Activated CD4-positive, CD25-positive, alpha-beta regulatory T cell (primary cell): Measurements from ENCODE around the gene PLEKHA6.

Source experiments
- DNase-seq, 4 experiments: peaks; one replicate each; lab custom pipeline; 2025; lab: John Stamatoyannopoulos, UW

PLEKHA6 gene

DNA sequence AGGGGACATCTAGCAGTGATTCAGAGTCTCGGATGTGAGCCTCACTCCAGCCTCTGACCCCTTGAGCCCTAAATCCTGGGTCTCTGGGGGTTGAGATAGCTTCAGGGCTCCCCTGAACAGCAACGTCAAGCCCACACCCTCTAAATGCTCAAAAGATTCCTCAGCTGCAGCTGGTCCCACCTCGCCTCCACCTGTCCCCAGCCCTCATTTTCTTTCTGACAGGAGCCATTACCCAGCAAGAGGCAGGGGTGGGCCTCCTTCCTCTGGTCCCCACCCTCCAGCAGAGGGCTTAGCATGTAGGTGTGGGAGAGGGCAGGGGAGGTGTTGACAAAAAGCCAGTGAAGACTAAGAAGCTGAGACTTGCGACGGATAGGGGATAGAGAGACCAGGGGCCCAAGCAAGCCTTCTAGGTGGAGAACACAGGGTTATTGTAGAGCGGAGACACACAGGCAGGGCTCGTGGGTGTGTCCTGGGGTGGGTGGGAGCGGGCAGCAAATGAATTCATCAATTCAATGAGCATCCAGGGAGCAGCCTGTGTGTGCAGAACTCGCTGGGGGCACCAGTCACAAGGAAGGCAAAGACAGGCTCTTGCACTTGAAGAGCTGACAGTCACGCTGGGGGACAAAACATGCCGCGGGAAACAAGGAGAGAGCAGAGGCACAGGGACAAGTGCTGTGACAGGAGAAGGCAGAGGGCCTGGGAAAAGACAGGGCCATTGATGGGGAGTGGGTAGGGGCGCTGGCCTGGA, 97.0 kb downstream of the PLEKHA6 start:
- no peak for DNase-seq

GRCh38 chr1:204261746-204262505, 97.8 kb downstream of the PLEKHA6 start:
- DNase-seq = no peak

DNA sequence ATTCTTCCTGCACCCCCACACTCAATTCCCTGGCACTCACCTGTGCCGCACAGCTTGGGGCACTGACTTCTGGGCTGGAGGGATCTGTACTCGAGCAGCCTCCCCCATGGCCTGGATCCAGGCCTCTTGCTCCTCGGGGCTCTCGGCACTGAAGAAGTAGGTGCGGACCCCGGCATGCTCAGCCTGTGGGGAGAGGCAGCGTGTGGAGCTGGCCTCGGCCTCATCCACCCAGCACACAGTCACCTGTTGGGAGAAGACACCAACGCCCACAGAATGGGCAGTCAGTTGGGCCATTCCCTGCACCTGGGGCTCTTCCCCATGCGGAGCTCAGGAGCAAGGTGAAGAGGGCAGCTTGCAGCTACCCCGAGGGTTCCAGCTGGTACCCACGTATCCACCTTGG, 98.5 kb downstream of the PLEKHA6 start:
- no peak for DNase-seq

- no peak for DNase-seq
Measured at GRCh38 chr1:204260601-204261197, 99.0 kb downstream of the PLEKHA6 start.

GRCh38 chr1:204259782-204260181, 99.9 kb downstream of the PLEKHA6 start:
- no peak for DNase-seq

GRCh38 chr1:204259196-204259595, 100.5 kb downstream of the PLEKHA6 start:
- DNase-seq = no peak

GRCh38 chr1:204258213-204259115, 101.3 kb downstream of the PLEKHA6 start:
- no peak for DNase-seq

DNA sequence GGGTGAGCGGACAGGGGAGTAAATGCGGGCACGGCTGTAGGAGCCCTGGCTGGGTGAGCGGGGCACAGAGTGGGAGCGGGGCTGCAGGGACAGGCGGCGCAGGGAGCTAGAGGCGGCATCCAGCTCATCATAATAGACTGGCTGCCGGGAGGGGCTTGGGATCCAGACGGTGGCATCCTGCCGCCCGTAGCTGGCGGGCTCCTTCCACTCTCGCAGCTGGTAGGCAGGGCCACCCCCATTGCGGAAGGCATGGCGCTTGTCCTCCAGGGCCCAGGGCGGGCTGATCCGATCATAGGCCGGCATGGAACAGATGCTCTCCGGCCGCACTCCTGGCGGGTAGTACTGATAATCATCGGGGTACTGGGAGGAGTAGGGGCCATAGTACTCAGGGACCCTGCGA, 102.3 kb downstream of the PLEKHA6 start:
- no peak for DNase-seq

GRCh38 chr1:204256531-204256930, 103.2 kb downstream of the PLEKHA6 start:
- no peak for DNase-seq

GRCh38 chr1:204255966-204256365, 103.8 kb downstream of the PLEKHA6 start:
- no peak for DNase-seq

DNA sequence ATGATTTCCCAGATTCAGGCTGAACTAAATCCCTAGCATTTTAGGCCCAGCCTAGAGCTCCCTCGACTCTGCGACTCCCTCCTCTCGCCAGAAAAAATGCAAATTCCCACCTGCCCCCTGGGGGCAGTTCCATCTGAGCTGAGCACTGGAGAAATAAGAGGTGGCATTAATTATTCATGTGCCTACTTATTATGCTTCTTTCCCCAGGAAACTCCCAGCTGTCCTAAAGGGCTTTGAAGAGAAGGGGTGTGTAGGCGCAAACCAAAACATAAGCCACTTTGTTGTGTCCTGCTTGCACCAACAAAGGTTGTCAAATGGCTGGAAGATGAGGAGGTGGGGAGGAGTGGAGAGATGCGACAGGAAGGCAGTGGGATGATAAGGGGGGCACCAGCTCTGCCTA, 104.5 kb downstream of the PLEKHA6 start:
- DNase-seq = no peak

- no peak for DNase-seq
Measured at GRCh38 chr1:204254031-204254661, 105.6 kb downstream of the PLEKHA6 start.

DNA sequence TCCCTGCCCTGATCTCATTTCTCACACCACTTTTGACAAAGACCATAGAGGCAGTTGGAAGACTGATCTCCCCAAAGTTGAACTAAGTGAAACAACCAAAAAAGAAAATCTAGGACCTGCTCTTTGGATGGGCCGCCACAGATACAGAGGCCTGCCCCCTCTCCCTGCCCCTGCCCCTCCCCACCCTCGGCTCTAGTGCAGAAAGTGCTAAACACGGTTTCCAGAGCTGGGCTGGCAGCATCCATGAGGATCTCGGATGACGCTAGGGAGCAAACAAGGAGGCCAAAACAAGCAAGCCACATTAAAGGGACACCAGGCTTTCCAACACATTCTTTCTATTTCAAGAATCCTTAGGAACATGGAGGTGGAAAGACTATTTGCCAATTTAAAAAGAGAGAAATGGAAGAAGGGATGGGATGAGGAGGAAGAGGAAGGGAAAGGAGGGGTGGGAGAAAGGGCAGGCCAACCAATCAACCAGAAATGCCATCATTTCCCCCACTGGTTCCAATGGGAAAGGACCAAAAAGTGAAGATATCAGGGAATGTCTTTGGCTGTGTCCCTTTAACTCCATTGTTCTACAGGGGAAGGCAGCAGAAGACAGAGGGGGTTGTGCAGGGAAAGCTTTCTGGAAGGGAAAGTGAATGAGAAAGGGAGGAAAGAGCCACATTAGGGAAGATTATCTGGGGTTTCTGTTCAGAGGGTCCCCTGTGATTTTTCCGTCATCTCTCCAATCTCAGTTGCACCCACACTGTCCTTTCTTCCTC, 107.6 kb downstream of the PLEKHA6 start:
- no peak for DNase-seq

- DNase-seq = no peak
Measured at GRCh38 chr1:204251286-204251685, 108.4 kb downstream of the PLEKHA6 start.

- DNase-seq = no peak
Measured at GRCh38 chr1:204250428-204251030, 109.2 kb downstream of the PLEKHA6 start.

DNA sequence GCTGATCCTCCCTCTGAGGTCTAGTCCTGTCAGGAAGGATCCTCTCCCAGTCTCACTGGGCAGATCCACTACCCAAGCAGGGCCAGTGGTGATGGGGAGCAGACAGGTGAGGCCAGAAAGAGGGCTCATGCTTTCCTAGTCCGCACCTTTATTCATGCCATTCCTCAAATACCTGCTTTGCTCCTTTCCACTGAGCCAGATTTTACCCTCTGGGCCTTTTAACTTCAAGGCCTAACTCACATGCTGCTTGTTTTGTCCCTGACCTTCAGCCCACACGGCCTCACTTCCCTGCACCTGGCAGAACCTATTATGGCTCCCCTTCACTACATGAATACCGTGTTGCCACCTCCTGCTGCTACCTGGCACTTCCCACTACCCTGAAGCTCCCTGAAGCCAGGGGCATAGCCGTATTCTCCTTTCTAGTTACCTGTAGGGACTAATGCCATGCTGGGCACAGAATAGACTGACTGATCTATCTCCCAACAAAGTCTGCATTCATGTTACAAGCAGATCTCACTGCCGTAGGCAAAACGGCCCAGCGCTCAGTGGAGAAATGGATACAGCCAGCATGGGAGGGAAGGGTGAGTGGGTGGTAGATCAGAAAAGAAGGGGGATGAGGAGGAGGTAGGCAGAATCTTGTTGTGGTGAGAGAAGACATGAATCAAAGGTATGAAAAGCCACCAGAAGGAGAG, 109.8 kb downstream of the PLEKHA6 start:
- no peak for DNase-seq

DNA sequence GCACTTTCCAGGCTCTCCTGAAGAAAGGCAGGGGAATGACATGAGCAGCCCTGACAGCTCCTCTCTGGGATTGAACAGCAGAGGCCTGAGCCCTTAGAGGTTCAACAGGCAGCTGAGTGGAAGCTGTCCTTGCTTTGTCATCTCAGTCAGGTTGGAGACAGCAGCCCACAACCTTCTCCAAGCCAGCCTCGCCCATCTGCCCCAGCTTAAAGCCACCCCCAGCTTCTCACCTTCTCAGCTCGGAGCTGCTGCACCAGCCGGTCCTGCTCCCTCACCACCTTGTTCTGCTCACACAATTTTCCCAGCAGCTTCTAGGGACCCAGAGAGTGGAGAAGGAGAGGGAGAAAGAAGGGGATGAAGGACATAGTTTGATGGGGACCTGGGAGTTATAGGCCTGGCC, 110.8 kb downstream of the PLEKHA6 start:
- DNase-seq = no peak

DNA sequence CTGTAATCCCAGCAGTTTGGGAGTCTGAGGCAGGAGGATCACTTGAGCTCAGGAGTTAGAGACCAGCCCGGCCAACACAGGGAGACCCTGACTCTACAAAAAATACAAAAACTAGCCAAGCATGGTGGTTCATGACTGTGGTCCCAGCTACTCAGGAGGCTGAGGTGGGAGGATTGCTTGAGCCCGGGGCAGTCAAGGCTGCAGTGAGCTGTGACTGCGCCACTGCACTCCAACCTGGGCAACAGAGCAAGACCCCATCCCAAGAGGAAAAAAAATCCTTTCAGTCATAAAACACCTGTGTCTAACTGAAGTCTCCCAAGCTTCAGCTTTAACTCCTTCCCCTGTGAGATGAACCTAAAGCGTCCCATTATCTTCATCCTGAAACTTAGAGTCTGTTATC, 112.9 kb downstream of the PLEKHA6 start:
- no peak for DNase-seq

- DNase-seq = no peak
Measured at GRCh38 chr1:204242920-204243319, 116.8 kb downstream of the PLEKHA6 start.

DNA sequence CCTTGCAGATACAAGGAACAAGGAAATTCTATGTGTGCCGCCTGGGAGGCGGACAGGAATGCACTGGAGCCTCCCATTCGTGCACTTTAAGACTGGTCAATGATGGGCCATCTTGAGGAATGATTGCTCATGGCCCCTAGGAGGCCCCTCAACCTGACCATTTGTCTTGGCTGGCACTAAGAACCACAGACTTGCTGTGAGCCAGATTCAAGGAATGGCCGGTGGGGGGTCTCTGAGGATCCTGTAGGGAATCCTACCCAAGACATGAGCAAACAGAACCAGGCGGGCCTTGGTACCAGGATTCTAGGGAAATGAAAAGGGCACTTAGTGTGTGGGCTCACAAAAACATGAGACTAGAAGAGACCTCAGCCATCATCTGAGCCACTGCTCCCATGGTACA, 117.8 kb downstream of the PLEKHA6 start:
- DNase-seq = no peak
